22Rv1 (cell line): ENCODE measurements around the gene NUF2.

Experiments used
- H3K27ac ChIP-seq: fragments of 450-650 bp; 2 replicates; pipeline ENCODE4 v1.5.1; 2017
- CTCF ChIP-seq: fragments of 450-650 bp; IDR thresholded peaks from 2 replicates; pipeline ENCODE4 v1.5.1; 2017; ENCODE audit warnings: mild to moderate bottlenecking
- ZFX ChIP-seq: fragments of 450-650 bp; IDR thresholded peaks from 2 replicates; pipeline ENCODE4 v1.6.1; 2017; ENCODE audit warnings: antibody characterized with exemption, borderline replicate concordance

NUF2 gene

GRCh38 chr1:163295949-163296348, 25.8 kb upstream of the NUF2 start:
- TF ChIP-seq ZFX (no peak), CTCF (no peak)
- no peak overlapping the region for H3K27ac ChIP-seq

GRCh38 chr1:163296504-163297263, 25.1 kb upstream of the NUF2 start:
- H3K27ac ChIP-seq, result no peak overlapping the region
- TF ChIP-seq ZFX, result no peak
- no peak for TF ChIP-seq CTCF

- TF ChIP-seq ZFX (no peak), CTCF (no peak)
- H3K27ac ChIP-seq, result no peak overlapping the region
These were observed 23.4 kb upstream of the NUF2 start for GRCh38 chr1:163298365-163298764.

GRCh38 chr1:163300568-163300967, 21.2 kb upstream of the NUF2 start:
- TF ChIP-seq CTCF (no peak), ZFX (no peak)

GRCh38 chr1:163303561-163303960, 18.2 kb upstream of the NUF2 start:
- no peak for TF ChIP-seq ZFX
- TF ChIP-seq CTCF, result no peak
- no peak overlapping the region for H3K27ac ChIP-seq

More at GRCh38 chr1:163300568-163300967, 21.2 kb upstream of the NUF2 start:
- no peak overlapping the region for H3K27ac ChIP-seq

GRCh38 chr1:163305441-163305840, 16.3 kb upstream of the NUF2 start:
- H3K27ac ChIP-seq, result no peak overlapping the region

More at GRCh38 chr1:163305441-163305840, 16.3 kb upstream of the NUF2 start:
- TF ChIP-seq ZFX, result no peak
- no peak for TF ChIP-seq CTCF
